SK-N-MC (cell line): ENCODE data around the gene SEL1L3.

Experiments
- EZH2 ChIP-seq: fragments of 200-600 bp; sonication (generic); IDR thresholded peaks from one replicate; pipeline ENCODE4 v1.6.1; 2017; ENCODE audit warnings: antibody characterized with exemption
- POLR2AphosphoS5 ChIP-seq: IDR thresholded peaks from 2 replicates; pipeline ENCODE4 v1.6.1; 2012; ENCODE audit warnings: mild to moderate bottlenecking, low read depth, low read length, borderline replicate concordance

DNA sequence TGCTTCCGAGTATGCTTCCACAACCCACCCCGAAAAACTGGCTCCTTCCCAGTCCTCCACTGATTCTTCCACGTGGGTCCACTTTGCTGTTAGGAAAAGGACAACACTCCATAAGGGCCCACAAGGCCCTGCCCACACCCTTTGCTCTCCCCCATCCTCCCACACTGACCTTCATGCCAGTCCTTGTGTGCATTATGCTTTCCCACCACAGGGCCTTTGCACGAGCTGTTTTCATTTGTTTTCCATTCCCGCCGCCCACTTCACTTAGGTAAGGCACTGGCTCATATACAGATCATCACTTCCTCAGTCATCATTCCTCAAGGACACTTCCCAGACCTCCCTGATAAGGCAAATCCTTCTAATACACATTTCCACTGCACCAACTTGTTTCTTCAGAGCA is 16.8 kb upstream of the SEL1L3 start:
- no peak for TF ChIP-seq POLR2AphosphoS5
- no peak for TF ChIP-seq EZH2
